ENCODE data around the gene LBX2. TPM values are rescaled to one million over a fixed set of nuclear protein-coding genes. Genes with fewer than 3 reads are reported as not detected.

The LBX2 gene
- total RNA-seq, 5 donors from 2014 or later (not counting 1 experiment from before 2014, with no cell fraction given): 0.32 to 0.73 (median 0.66) TPM; not detected in 1

DNA sequence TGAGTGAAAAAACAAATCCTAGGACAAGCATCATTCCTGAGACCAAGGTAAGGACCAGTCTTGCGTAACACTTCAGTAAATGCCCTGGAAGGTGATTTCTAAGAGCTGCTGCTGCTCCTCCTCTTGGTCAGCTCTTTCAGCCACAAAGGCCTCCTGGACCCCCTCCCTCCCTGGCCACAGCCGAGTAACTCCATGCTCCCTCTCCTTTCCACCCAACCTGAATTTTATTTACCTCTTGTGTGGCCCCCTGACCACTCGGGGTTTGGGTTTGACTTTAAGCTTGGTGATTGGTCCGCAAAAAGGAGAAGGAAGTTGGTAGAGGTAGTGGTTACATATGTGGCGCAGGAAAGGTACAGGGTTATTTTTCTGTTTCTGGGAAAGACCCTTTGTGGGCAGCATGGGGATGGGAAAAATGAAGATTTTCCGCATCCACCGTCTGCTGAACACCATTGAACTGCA is 39.5 kb upstream of the LBX2 start:
- Mint-ChIP-seq H3K27me3 (peaks cover 25 to 46% of the 10 kb centered on the region in 2 donors), H3K27ac (peak overlapping the region in 1 of 2 donors; percentile 43), H3K36me3 (no peaks in the 10 kb centered on the region), H3K4me1 (no peaks in the 10 kb centered on the region), H3K4me3 (no peak overlapping the region), H3K9me3 (no peaks in the 10 kb centered on the region)
- Histone ChIP-seq H3K4me1 (ENCODE audit: control insufficient read depth in 1 of 2, extremely low read depth in 1 of 2, insufficient read depth in 2 of 2, low read length in 2 of 2) (no peaks in the 10 kb centered on the region), H3K27ac (ENCODE audit: low read length) (no peak overlapping the region), H3K36me3 (ENCODE audit: control insufficient read depth in 2 of 2, extremely low read depth in 1 of 2, insufficient read depth in 1 of 2, low read length in 1 of 2) (no peaks in the 10 kb centered on the region), H3K4me3 (ENCODE audit: control insufficient read depth in 1 of 2, extremely low read depth in 1 of 2, low read length in 1 of 2) (no peak overlapping the region), H3K27me3 (replicated peaks in 1 of 2; ENCODE audit: control insufficient read depth in 2 of 2, extremely low read depth in 1 of 2, insufficient read depth in 2 of 2, low read length in 1 of 2) (peaks cover 0 to 48% of the 10 kb centered on the region in 2 experiments), H3K9me3 (no peaks in the 10 kb centered on the region)
- WGBS (ENCODE audit: insufficient coverage): 32% methylated on average over 6 of the region's 7 CpGs
- ChIA-PET CTCF (no interaction called here), POLR2A (interaction anchor here in 1 of 2 donors (0.9 kb wide), 1 partner anchor 17 kb away, joined by 3 read pairs; no protein-coding TSS in a partner anchor)
- no peak for DNase-seq
- no peak for ATAC-seq (replicated peaks in 1 of 4)

DNA sequence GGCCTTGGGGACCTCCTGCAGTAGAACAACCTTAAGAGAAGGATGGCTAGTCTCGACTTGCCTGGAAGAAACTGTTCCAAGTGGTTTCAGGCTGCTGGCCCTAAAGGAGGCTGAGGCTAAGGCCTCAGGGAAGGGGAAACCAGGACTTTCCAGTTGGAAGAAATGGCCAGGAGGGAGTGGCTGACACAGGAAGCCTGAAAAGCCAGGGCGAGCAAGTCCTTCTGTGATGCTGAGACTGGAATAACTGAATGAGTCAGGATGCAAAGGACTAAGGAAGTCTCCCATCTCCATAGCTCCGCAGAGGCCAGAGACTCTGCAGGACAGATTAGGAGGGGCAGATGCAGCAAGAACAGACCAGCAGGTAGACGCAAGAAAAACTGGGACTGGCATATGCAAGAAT is 37.7 kb upstream of the LBX2 start:
- ChIA-PET CTCF (no interaction called here), POLR2A (no interaction called here)
- H3K4me1 ChIP-seq (ENCODE audit: control insufficient read depth in 1 of 2, extremely low read depth in 1 of 2, insufficient read depth in 2 of 2, low read length in 2 of 2): no peaks in the 10 kb centered on the region
- H3K36me3 ChIP-seq (ENCODE audit: control insufficient read depth in 2 of 2, extremely low read depth in 1 of 2, insufficient read depth in 1 of 2, low read length in 1 of 2): peaks cover 0 to 13% of the 10 kb centered on the region in 2 donors
- H3K27me3 Mint-ChIP-seq: peaks cover 14 to 33% of the 10 kb centered on the region in 2 donors
- H3K4me3 ChIP-seq (ENCODE audit: control insufficient read depth in 1 of 2, extremely low read depth in 1 of 2, low read length in 1 of 2): no peak overlapping the region
- WGBS (ENCODE audit: insufficient coverage): 95% methylated on average over 2 of the region's 4 CpGs
- H3K27ac Mint-ChIP-seq: no peak overlapping the region
- H3K27ac ChIP-seq (ENCODE audit: low read length): no peak overlapping the region
- peaks cover 0 to 36% of the 10 kb centered on the region in 2 experiments for H3K27me3 ChIP-seq (replicated peaks in 1 of 2; ENCODE audit: control insufficient read depth in 2 of 2, extremely low read depth in 1 of 2, insufficient read depth in 2 of 2, low read length in 1 of 2)
- H3K4me1 Mint-ChIP-seq: peaks cover 4 to 5% (median 4%) of the 10 kb centered on the region in 3 donors
- no peak overlapping the region for H3K4me3 Mint-ChIP-seq
- H3K9me3 ChIP-seq: no peaks in the 10 kb centered on the region
- peaks cover 10% of the 10 kb centered on the region for H3K36me3 Mint-ChIP-seq
- ATAC-seq (replicated peaks in 1 of 4) (no peak), DNase-seq (no peak)
- H3K9me3 Mint-ChIP-seq: no peaks in the 10 kb centered on the region

DNA sequence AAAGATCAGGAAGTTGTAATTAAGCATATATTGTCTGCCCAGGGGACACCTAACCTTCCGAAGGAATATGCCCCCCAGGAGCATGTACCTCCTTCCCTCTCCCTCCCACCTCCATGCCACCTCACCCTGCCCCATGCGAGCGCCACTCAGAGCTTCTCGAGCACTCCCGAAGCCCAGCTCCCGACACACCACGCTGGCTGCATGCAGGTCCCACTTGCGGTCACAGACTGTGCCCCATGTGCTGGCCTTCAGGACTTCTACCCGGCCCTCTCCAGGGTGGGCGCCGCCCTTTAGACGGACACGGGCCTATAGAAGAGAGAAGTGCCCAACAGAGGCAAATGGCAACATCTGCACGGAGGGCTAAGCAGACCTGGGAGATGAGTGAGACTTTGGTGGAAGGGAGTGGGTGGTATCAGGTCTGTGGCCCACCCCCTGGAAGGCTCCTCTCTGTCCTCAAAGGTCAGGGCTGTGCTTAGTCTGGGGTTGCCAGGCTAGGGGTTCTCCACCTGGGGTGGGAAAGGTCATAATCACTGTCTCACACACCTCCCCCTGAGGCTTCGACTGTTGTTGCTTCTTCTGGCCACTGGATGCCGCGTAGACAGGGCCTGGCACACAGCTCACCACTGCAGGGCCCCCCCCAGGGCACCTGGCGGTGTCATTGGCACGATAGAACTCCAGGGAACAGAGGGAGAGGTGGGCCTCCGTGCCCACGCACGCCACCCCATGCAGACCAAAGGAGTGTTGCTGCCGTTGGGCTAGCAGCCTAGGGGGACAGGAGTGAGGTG is 37.0 kb upstream of the LBX2 start:
- H3K27ac ChIP-seq (ENCODE audit: low read length): no peak overlapping the region
- Mint-ChIP-seq H3K4me1 (peaks cover 11 to 13% (median 12%) of the 10 kb centered on the region in 3 donors), H3K4me3 (no peak overlapping the region), H3K36me3 (peaks cover 13% of the 10 kb centered on the region), H3K9me3 (no peaks in the 10 kb centered on the region), H3K27me3 (peaks cover 12 to 31% of the 10 kb centered on the region in 2 donors), H3K27ac (no peak overlapping the region)
- ChIA-PET CTCF (interaction anchor here in 1 of 2 donors (0.6 kb wide), 1 partner anchor 52 kb away, joined by 3 read pairs; no protein-coding TSS in a partner anchor), POLR2A (no interaction called here)
- WGBS (ENCODE audit: insufficient coverage): 86% methylated on average over 12 of the region's 23 CpGs
- no peaks in the 10 kb centered on the region for H3K9me3 ChIP-seq
- H3K27me3 ChIP-seq (replicated peaks in 1 of 2; ENCODE audit: control insufficient read depth in 2 of 2, extremely low read depth in 1 of 2, insufficient read depth in 2 of 2, low read length in 1 of 2): peaks cover 0 to 32% of the 10 kb centered on the region in 2 experiments
- no peak overlapping the region for H3K4me3 ChIP-seq (ENCODE audit: control insufficient read depth in 1 of 2, extremely low read depth in 1 of 2, low read length in 1 of 2)
- ATAC-seq (replicated peaks in 1 of 4) (no peak), DNase-seq (no peak)
- H3K36me3 ChIP-seq (ENCODE audit: control insufficient read depth in 2 of 2, extremely low read depth in 1 of 2, insufficient read depth in 1 of 2, low read length in 1 of 2): peaks cover 0 to 13% of the 10 kb centered on the region in 2 donors
- H3K4me1 ChIP-seq (ENCODE audit: control insufficient read depth in 1 of 2, extremely low read depth in 1 of 2, insufficient read depth in 2 of 2, low read length in 2 of 2): peaks cover 4 to 5% of the 10 kb centered on the region in 2 experiments

DNA sequence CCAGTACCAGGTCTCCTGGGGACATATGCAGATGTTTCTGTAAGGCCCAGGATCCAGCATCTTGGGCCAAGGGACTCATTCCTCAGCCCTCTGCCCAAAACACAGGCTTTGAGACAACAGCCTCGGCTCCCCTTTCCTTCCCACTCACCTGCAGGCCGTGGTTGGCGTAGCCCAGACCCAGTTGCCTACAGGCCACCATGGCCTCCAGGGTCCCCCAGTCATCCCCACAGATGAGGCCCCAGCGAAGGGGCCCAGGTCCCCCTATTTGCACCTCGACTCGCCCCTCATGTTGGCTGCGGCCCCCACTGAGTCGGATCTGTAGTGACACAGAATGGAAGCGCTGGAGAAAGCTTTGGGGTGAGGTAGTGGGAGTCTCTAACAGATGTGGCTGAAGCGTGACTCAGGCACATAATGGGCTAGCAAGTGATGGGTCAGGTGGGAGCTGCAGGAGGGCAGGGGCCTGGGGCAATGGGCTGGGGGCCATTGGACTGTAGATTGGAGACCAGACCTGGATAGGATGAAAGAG is 36.1 kb upstream of the LBX2 start:
- Mint-ChIP-seq H3K9me3 (no peaks in the 10 kb centered on the region), H3K4me3 (no peak overlapping the region), H3K27ac (no peak overlapping the region), H3K27me3 (peaks cover 8 to 27% of the 10 kb centered on the region in 2 donors), H3K4me1 (peaks cover 20 to 22% (median 20%) of the 10 kb centered on the region in 3 donors), H3K36me3 (peaks cover 16% of the 10 kb centered on the region)
- Histone ChIP-seq H3K4me3 (ENCODE audit: control insufficient read depth in 1 of 2, extremely low read depth in 1 of 2, low read length in 1 of 2) (no peak overlapping the region), H3K27ac (ENCODE audit: low read length) (no peak overlapping the region), H3K27me3 (replicated peaks in 1 of 2; ENCODE audit: control insufficient read depth in 2 of 2, extremely low read depth in 1 of 2, insufficient read depth in 2 of 2, low read length in 1 of 2) (peaks cover 0 to 30% of the 10 kb centered on the region in 2 experiments), H3K4me1 (ENCODE audit: control insufficient read depth in 1 of 2, extremely low read depth in 1 of 2, insufficient read depth in 2 of 2, low read length in 2 of 2) (peaks cover 10 to 13% of the 10 kb centered on the region in 2 experiments), H3K36me3 (ENCODE audit: control insufficient read depth in 2 of 2, extremely low read depth in 1 of 2, insufficient read depth in 1 of 2, low read length in 1 of 2) (peaks cover 0 to 13% of the 10 kb centered on the region in 2 donors), H3K9me3 (no peaks in the 10 kb centered on the region)
- ATAC-seq (replicated peaks in 1 of 4): no peak
- no peak for DNase-seq
- WGBS (ENCODE audit: insufficient coverage): 85% methylated on average over 8 of the region's 10 CpGs
- CTCF ChIA-PET: interaction anchor here (0.6 kb wide), 2 partner anchors 51 to 334 kb away, joined by 3 read pairs; no protein-coding TSS in a partner anchor
- POLR2A ChIA-PET: no interaction called here

DNA sequence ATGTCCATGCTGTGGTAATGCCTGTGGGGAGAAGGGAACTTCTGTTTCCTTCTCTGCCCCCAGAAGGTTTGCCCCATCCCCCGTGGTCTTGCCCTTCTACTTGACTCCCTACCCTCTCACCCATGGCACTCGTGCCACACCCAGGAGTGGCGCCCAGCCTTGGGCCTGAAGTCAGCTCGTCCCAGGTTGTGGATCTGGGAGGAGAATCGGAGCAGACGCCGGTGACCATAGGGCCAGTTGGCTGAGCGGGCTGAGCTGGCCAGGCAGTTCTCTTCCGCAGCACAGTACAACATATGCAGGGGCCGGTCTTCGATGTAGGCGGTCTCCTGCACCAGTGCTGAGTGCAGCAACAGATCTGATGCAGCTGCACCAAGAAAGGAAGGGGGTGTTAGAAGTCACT is 35.0 kb upstream of the LBX2 start:
- ATAC-seq (replicated peaks in 1 of 4): no peak
- Mint-ChIP-seq H3K4me3 (no peak overlapping the region), H3K9me3 (no peaks in the 10 kb centered on the region), H3K36me3 (peaks cover 16% of the 10 kb centered on the region), H3K4me1 (peaks cover 21 to 22% (median 21%) of the 10 kb centered on the region in 3 donors), H3K27me3 (peaks cover 5 to 22% of the 10 kb centered on the region in 2 donors), H3K27ac (no peak overlapping the region)
- H3K36me3 ChIP-seq (ENCODE audit: control insufficient read depth in 2 of 2, extremely low read depth in 1 of 2, insufficient read depth in 1 of 2, low read length in 1 of 2): peaks cover 0 to 13% of the 10 kb centered on the region in 2 donors
- DNase-seq: no peak
- no peak overlapping the region for H3K4me3 ChIP-seq (ENCODE audit: control insufficient read depth in 1 of 2, extremely low read depth in 1 of 2, low read length in 1 of 2)
- 89% methylated on average over 9 of the region's 12 CpGs for WGBS (ENCODE audit: insufficient coverage)
- H3K27me3 ChIP-seq (replicated peaks in 1 of 2; ENCODE audit: control insufficient read depth in 2 of 2, extremely low read depth in 1 of 2, insufficient read depth in 2 of 2, low read length in 1 of 2): peaks cover 0 to 20% of the 10 kb centered on the region in 2 experiments
- H3K4me1 ChIP-seq (ENCODE audit: control insufficient read depth in 1 of 2, extremely low read depth in 1 of 2, insufficient read depth in 2 of 2, low read length in 2 of 2): peaks cover 10 to 16% of the 10 kb centered on the region in 2 experiments
- ChIA-PET CTCF (no interaction called here), POLR2A (no interaction called here)
- no peaks in the 10 kb centered on the region for H3K9me3 ChIP-seq
- no peak overlapping the region for H3K27ac ChIP-seq (ENCODE audit: low read length)

DNA sequence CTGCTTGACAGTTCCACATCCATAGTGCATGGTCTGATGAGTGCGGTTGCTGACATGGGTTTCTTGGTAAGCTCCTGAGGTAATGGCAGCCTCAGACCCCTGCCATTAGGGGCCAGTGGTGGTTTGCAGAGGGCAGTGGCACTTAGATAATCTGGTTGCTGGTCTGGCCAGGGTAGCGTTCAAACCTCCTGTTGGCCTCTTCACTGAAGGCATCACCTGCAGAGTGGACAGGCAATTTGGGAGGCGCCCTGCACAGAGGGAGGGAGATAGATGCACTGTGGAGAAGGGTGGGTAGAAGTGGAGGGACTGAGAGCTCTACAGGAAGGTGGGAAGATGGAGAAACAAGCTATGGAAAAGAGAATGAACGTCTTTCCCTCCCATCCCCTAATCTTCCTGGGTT is 34.1 kb upstream of the LBX2 start:
- Histone ChIP-seq H3K36me3 (ENCODE audit: control insufficient read depth in 2 of 2, extremely low read depth in 1 of 2, insufficient read depth in 1 of 2, low read length in 1 of 2) (peaks cover 0 to 13% of the 10 kb centered on the region in 2 donors), H3K27me3 (replicated peaks in 1 of 2; ENCODE audit: control insufficient read depth in 2 of 2, extremely low read depth in 1 of 2, insufficient read depth in 2 of 2, low read length in 1 of 2) (peaks cover 0 to 12% of the 10 kb centered on the region in 2 experiments), H3K9me3 (no peaks in the 10 kb centered on the region), H3K4me3 (ENCODE audit: control insufficient read depth in 1 of 2, extremely low read depth in 1 of 2, low read length in 1 of 2) (no peak overlapping the region), H3K27ac (ENCODE audit: low read length) (no peak overlapping the region), H3K4me1 (ENCODE audit: control insufficient read depth in 1 of 2, extremely low read depth in 1 of 2, insufficient read depth in 2 of 2, low read length in 2 of 2) (peaks cover 13 to 24% of the 10 kb centered on the region in 2 experiments)
- Mint-ChIP-seq H3K27ac (no peak overlapping the region), H3K36me3 (peaks cover 19% of the 10 kb centered on the region), H3K4me3 (no peak overlapping the region), H3K4me1 (peaks cover 28 to 29% (median 29%) of the 10 kb centered on the region in 3 donors), H3K9me3 (no peaks in the 10 kb centered on the region), H3K27me3 (peaks cover 0 to 13% of the 10 kb centered on the region in 2 donors)
- ATAC-seq (replicated peaks in 1 of 4): no peak
- no peak for DNase-seq
- ChIA-PET POLR2A (interaction anchor here in 1 of 2 donors (0.6 kb wide), 1 partner anchor 306 kb away, joined by 3 read pairs; no protein-coding TSS in a partner anchor), CTCF (interaction anchor here in 1 of 2 donors (0.9 kb wide), 1 partner anchor 283 kb away, joined by 3 read pairs; no protein-coding TSS in a partner anchor)
- 100% methylated on average over 2 of the region's 4 CpGs for WGBS (ENCODE audit: insufficient coverage)

Data from T-cell (primary cell).